NCI-H2171 (cell line): ENCODE results near the gene TCF4.

Experiments
- DNase-seq: peaks from one replicate; lab custom pipeline; 2025; lab: John Stamatoyannopoulos, UW

The TCF4 gene

GRCh38 chr18:55439056-55439455 is 148.9 kb downstream of the TCF4 start:
- DNase-seq, result no peak

- no peak for DNase-seq
These were observed 152.4 kb downstream of the TCF4 start for GRCh38 chr18:55435592-55435991.

DNA sequence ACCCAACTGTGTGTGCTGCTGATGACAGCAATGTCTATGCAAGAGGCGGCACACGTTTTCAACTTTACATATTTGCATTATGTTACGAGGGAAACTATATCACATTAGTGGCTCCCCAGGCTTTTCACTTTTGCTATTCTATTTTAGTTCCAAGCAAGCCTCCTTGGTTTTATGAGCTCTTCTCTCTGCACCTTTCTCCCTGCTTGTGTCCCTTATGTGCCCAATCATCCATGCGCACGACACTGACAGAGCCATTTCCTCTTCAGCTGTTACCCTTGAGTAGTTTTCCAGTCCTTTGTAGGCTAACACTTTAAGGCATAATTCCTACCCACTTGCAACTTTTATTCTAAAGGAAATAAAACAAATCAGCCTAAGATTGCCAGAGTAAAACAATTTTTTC is 154.3 kb downstream of the TCF4 start:
- peak; percentile 15 for DNase-seq

- no peak for DNase-seq
These were observed 154.9 kb downstream of the TCF4 start for GRCh38 chr18:55433140-55433539.

- no peak for DNase-seq
These were observed 155.5 kb downstream of the TCF4 start for GRCh38 chr18:55432307-55433040.

- DNase-seq, result no peak
These were observed 158.0 kb downstream of the TCF4 start for GRCh38 chr18:55430026-55430425.

DNA sequence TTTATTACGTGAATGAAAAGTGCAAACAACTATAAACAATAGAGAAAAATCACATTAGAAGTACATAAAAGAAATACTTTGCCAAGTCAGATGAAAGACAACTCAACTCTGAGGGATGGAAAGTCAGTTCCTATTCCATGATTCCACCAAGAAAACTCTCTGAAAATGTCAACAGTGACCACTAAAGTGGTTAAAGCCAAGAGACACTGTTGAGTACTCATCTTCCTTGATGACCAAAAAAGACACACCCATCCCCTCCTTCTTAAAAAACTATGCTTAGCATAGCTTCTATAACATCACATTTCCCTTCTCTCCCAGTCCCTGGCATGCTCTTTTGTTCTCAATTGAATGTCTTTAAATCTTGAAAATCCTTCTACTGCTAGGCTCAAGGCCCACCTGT is 160.0 kb downstream of the TCF4 start:
- no peak for DNase-seq

DNA sequence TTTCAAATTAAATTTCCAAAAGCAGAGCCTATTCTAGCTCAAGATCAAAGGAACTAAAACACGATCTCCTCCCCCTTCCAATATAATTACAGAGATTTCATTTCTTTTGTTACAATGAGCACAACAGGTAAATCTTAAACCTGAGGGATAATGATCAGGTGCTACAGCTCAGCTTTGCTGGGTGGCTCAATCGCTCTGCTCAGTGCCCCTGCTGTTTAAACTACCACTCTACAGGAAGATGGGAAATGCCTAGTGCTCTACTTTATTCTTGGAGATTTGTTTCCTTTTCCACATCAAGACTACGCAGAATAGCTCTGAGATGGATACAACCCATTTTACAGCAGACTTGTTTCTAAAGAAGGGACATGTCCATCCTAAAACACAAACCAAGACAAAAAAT is 162.3 kb downstream of the TCF4 start:
- DNase-seq, result no peak

GRCh38 chr18:55422456-55423180 is 165.4 kb downstream of the TCF4 start:
- peak; percentile 85 for DNase-seq

GRCh38 chr18:55421615-55422419 is 166.2 kb downstream of the TCF4 start:
- DNase-seq, result peak; percentile 49

DNA sequence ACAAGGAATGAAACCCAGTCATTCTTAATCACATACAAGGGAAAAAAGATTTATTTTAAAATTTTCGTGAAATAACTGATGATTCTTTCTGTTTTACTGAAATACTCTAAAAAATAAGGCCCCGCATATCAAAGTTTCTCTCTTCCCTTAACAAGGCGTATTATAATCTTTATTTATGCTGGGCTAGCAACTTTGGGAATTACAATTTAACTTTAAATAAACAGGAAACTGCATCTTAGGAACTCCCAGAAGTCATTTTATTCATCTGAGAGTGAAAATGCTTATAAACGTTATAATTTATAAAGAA is 166.7 kb downstream of the TCF4 start:
- DNase-seq, result no peak

DNA sequence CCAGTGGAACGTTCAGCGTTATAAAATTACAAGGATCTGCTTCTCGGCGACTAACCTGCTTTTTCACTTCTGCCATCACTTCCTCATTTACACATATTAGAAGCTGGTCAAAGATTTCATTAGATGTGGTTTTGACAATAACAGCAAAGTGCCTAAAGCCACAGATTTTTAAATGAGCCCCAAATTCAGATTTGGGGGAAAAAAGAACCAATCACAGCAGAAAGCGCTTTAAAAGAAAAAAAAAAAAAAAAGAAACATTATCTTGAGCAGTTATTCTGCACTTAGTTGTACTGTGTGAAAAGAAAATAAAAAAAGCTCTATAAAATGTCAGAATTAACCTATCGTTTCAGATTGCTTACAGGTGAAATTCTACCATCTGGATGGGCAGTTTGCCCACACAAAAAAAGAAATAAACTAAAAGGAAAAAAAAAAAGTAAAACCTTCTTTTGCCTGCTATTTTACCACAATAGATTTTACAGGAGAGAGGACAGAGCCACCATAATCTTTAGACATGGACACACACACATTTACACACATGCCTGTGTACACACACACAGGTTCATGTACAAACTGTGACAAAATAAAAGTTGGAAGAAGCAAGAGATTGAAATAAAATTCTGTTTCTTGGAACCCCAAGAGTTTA is 167.2 kb downstream of the TCF4 start:
- DNase-seq, result peak; percentile 31

DNA sequence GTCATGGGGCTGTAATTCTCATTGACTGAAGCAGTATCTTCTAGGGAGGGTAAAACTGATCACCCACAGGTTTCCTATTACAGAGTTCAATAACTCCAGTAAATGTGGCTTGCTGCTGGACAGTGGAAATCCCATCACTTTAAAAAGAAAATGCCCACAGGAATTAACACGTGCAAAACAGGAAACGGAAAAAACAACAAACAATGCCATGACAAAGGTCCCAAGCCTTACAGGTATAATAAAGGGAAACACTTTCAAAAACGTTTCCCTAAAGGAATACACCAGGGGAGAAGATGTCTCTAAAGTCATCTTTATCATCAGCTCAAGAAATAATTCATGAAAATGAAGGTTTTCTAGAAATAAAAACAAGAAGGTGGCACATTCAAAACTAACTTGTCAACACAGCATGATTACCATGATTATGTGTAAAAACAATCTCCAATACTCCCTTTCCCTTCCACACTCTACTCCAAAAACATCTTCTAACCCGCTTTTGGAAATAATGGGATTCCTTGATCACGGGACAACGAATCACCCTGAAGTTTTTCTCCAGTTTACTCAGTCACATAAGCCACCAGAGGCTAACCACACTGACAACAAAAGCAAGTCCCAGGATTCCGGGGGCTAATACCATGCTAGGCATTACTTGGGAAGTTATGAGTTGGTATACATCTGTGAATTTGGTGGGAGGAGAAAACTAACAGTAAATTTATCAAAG is 167.9 kb downstream of the TCF4 start:
- DNase-seq, result no peak

DNA sequence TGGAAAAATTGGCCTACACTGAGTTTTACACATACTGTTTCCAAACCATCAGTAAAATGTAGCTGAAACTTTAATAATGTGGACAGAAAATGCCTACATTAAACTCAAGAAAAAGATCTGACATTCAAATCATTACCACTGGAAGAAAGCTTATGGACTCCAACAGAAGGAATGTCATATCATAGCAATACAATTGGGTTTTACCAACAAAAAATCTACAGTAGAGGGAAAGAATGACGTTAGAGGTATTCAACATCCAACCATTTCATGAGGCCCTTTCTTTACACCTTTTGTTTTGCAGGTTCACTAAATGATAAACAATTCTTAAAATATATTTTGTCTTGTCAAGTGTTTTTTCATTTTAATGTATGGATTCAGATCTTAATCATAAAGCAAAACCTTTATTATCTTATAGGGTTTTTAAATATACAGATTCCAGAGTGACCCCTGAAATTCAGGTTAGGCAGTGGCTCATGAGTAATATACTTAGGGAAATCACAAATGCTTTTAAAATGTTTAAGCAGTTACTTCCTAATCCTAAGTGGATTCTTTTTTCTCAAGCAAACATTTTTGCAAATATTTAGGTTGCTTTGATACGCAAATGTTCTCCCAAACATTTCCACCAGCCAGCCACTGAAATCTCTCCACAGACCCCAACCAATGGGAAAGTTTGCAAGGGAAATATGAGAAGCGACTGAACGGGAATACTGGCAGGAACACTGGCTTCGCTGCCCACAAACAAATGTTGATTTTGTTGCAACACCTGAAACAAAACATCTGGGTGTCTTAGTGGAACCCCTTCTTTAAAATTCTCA is 168.7 kb downstream of the TCF4 start:
- no peak for DNase-seq

DNA sequence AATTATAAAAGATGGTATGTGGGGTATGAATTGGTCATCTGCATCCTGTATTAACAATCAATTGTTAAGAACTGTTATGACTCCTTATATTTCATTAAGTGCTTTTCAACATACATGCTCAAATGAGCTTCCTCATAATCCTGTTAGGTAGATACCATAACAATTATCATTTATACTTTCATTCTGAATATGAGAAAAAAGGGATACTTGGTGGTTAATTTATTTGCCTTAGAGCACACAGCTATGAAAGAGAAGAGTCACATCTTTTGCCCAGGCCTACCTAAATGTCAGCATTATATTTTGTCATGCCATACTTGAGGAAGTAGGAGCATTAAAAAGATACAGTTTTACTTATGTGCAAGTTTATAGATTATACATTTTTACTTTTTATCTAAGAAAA is 169.6 kb downstream of the TCF4 start:
- no peak for DNase-seq

GRCh38 chr18:55416791-55417190 is 171.2 kb downstream of the TCF4 start:
- DNase-seq, result peak; percentile 58

GRCh38 chr18:55415258-55415871 is 172.6 kb downstream of the TCF4 start:
- DNase-seq, result peak; percentile 63

DNA sequence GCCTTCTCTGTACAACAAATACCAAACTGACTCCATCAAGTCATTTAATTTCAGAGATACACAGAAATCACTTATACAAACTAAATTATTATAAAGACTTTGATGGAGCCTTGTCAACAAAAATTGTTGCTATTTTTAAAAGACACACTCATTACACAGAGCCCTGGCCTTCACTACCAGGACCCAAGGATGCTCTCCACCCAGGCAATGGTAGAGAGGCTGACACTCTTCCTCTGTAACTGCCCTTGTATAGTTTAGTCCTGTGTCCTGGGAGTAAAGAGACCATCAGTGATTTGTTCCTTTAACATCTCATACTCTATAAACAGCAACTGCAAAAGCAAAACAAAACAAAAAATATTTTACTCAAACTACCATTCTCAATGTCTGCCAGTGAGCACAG is 173.5 kb downstream of the TCF4 start:
- DNase-seq, result no peak

DNA sequence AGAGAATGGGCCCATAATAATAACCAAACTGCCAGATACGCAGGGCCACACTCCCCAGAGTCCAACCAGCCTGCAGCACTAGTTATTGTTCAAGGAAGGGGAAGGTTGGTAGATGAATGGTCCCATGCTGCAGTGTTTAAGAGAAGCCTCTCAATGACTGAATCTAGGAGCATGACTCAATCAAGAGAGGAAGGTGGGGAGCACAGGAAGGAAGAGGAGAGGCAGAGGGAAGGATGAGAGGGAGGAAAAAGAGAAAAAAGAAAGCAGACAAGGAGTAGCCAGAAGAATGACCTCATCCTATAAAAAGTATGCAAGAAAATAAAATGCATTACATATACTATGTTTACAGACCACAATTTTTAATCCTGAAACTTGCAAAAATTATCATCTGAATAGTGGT is 174.5 kb downstream of the TCF4 start:
- no peak for DNase-seq

DNA sequence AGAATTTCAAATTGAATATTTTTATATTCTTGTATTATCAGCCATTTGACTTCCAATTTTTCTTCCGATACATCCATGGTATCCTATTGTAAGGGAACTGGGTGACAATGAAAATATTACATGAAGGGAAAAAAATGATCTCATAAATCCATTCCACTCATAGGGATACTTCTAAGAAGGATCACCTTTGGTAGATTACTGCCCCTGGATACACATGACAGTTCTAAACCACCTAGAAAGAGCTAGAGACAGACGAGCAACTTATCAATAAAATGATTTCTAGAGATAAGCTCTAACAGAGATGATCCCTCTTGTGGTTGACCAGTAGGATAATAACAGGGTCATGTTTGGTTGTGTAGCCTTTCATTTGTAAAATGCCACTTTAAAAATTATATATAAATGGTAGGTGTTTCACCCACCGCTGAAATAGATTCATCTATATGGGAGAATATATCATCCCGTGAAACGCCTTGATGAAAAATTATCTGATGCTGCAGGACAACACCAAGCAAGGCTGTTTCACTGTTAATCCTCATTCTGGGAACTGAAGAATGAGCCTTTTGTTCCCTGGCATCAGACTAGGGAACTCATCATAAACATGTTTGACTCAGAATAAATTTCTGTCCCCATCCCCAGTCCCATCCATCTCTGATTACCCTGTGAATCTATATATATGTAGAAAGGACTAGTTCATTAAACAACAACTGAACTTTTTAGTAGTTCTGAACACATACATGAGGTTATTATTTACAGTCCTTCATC is 180.0 kb downstream of the TCF4 start:
- no peak for DNase-seq
